Limb (tissue), 2 donors: Measurements from ENCODE around the gene BCL2L12.
A peak's percentile ranks its signal among the peaks of the same experiment; 100 is the strongest.

Experiments used
- DNase-seq, 2 donors: peaks; one replicate each; pipeline ENCODE4 v3.0.0-alpha.2; 2016; ENCODE audit errors: extremely low spot score in 2 of 2

BCL2L12 gene

GRCh38 chr19:49684983-49685553 is 19.3 kb downstream of the BCL2L12 start:
- DNase-seq = no peak

GRCh38 chr19:49685845-49686332 is 20.2 kb downstream of the BCL2L12 start:
- DNase-seq = no peak

- no peak for DNase-seq
These were observed 20.9 kb downstream of the BCL2L12 start for GRCh38 chr19:49686503-49687088.

- no peak for DNase-seq
These were observed 21.4 kb downstream of the BCL2L12 start for GRCh38 chr19:49687150-49687549.

GRCh38 chr19:49687566-49688316 is 22.0 kb downstream of the BCL2L12 start:
- no peak for DNase-seq

GRCh38 chr19:49688531-49689132 is 22.9 kb downstream of the BCL2L12 start:
- no peak for DNase-seq

GRCh38 chr19:49689133-49690078 is 23.7 kb downstream of the BCL2L12 start, which contains the start of gene ADM5:
Gene ADM5 (plus strand): TSS chr19:49689594. CDS start chr19:49689838, 244 bp downstream.
- DNase-seq = peak in 1 of 2 donors; percentile 70

- DNase-seq = peak in 1 of 2 donors; percentile 57
These were observed 24.4 kb downstream of the BCL2L12 start for GRCh38 chr19:49690079-49690655.

GRCh38 chr19:49690656-49691242 is 25.0 kb downstream of the BCL2L12 start, which contains the start of gene CPT1C:
Gene CPT1C (plus strand): TSS chr19:49691116. CDS start chr19:49692253, 1,137 bp downstream.
- DNase-seq = peak; percentile 82 to 90

GRCh38 chr19:49691243-49692146 is 25.8 kb downstream of the BCL2L12 start:
- peak; percentile 63 to 89 for DNase-seq

GRCh38 chr19:49692147-49692506 is 26.4 kb downstream of the BCL2L12 start:
- no peak for DNase-seq

- no peak for DNase-seq
These were observed 30.4 kb downstream of the BCL2L12 start for GRCh38 chr19:49696115-49696514.

- no peak for DNase-seq
These were observed 31.1 kb downstream of the BCL2L12 start for GRCh38 chr19:49696865-49697264.

GRCh38 chr19:49699364-49699763 is 33.6 kb downstream of the BCL2L12 start:
- DNase-seq = no peak

- no peak for DNase-seq
These were observed 34.8 kb downstream of the BCL2L12 start for GRCh38 chr19:49700563-49700962.

GRCh38 chr19:49701271-49701786 is 35.6 kb downstream of the BCL2L12 start:
- DNase-seq = no peak

GRCh38 chr19:49704888-49705642 is 39.3 kb downstream of the BCL2L12 start:
- no peak for DNase-seq

- no peak for DNase-seq
These were observed 40.2 kb downstream of the BCL2L12 start for GRCh38 chr19:49705919-49706318.
